ENCODE measurements around the gene C2orf74. TPM values are rescaled to one million over a fixed set of nuclear protein-coding genes. Genes with fewer than 3 reads are reported as not detected.
A peak's percentile ranks its signal among the peaks of the same experiment; 100 is the strongest.

The C2orf74 gene
- total and polyA plus RNA-seq, 2 donors from 2014 or later: 23.6 to 47.6 TPM

- Histone ChIP-seq H3K9ac (ENCODE audit: low read length in 3 of 3) (peak overlapping the region; percentile 80 to 99 (median 97)), H3K4me1 (ENCODE audit: control insufficient read depth in 2 of 3, insufficient read depth in 2 of 3, low read depth in 1 of 3, low read length in 3 of 3) (peaks cover 0 to 39% (median 37%) of the 10 kb centered on the region in 3 donors), H3K27ac (ENCODE audit: low read depth in 2 of 2, low read length in 2 of 2) (peak overlapping the region; percentile 98 to 99), H3K36me3 (ENCODE audit: control insufficient read depth in 2 of 3, insufficient read depth in 3 of 3, low read length in 3 of 3) (peaks cover 0 to 12% (median 11%) of the 10 kb centered on the region in 3 donors), H3K27me3 (ENCODE audit: control insufficient read depth, insufficient read depth, low read length) (no peaks in the 10 kb centered on the region), H3K4me3 (ENCODE audit: low read length in 3 of 3) (peak overlapping the region; percentile 77 to 87 (median 81)), H3K9me3 (ENCODE audit: control insufficient read depth in 2 of 3, insufficient read depth in 1 of 3, low read length in 3 of 3) (no peaks in the 10 kb centered on the region)
- intact Hi-C loops (cut with DNase I): no loop called here
- TF ChIP-seq CTCF (IDR thresholded peaks at IDR 0.05; ENCODE audit: borderline replicate concordance, extremely low read depth, insufficient read depth): peak; percentile 1
- no peak for FAIRE-seq
- peak; percentile 95 to 98 (median 96) for DNase-seq
Observed at GRCh38 chr2:61176755-61177726, 15.1 kb downstream of the C2orf74 start.

- intact Hi-C loops (cut with DNase I): no loop called here
- no peaks in the 10 kb centered on the region for H3K9me3 ChIP-seq (ENCODE audit: control insufficient read depth in 2 of 3, insufficient read depth in 1 of 3, low read length in 3 of 3)
- H3K4me1 ChIP-seq (ENCODE audit: control insufficient read depth in 2 of 3, insufficient read depth in 2 of 3, low read depth in 1 of 3, low read length in 3 of 3): peaks cover 0 to 39% (median 37%) of the 10 kb centered on the region in 3 donors
- no peaks in the 10 kb centered on the region for H3K27me3 ChIP-seq (ENCODE audit: control insufficient read depth, insufficient read depth, low read length)
- peak overlapping the region; percentile 40 to 96 (median 95) for H3K9ac ChIP-seq (ENCODE audit: low read length in 3 of 3)
- no peak for FAIRE-seq
- DNase-seq: peak; percentile 43 to 80 (median 77)
- no peak for TF ChIP-seq CTCF (IDR thresholded peaks at IDR 0.05; ENCODE audit: borderline replicate concordance, extremely low read depth, insufficient read depth)
- H3K27ac ChIP-seq (ENCODE audit: low read depth in 2 of 2, low read length in 2 of 2): peak overlapping the region; percentile 98 to 99
- H3K4me3 ChIP-seq (ENCODE audit: low read length in 3 of 3): peak overlapping the region; percentile 58 to 81 (median 77)
- peaks cover 0 to 17% (median 14%) of the 10 kb centered on the region in 3 donors for H3K36me3 ChIP-seq (ENCODE audit: control insufficient read depth in 2 of 3, insufficient read depth in 3 of 3, low read length in 3 of 3)
Observed at GRCh38 chr2:61177727-61178549, 15.9 kb downstream of the C2orf74 start.

GRCh38 chr2:61178603-61179545 is 16.9 kb downstream of the C2orf74 start:
- DNase-seq: no peak
- peaks cover 0 to 41% (median 37%) of the 10 kb centered on the region in 3 donors for H3K4me1 ChIP-seq (ENCODE audit: control insufficient read depth in 2 of 3, insufficient read depth in 2 of 3, low read depth in 1 of 3, low read length in 3 of 3)

More at GRCh38 chr2:61178603-61179545, 16.9 kb downstream of the C2orf74 start:
- Histone ChIP-seq H3K9ac (ENCODE audit: low read length in 3 of 3) (peak overlapping the region in 2 of 3 donors; percentile 40 to 95), H3K4me3 (ENCODE audit: low read length in 3 of 3) (peak overlapping the region; percentile 58 to 81 (median 77)), H3K36me3 (ENCODE audit: control insufficient read depth in 2 of 3, insufficient read depth in 3 of 3, low read length in 3 of 3) (peaks cover 5 to 25% (median 22%) of the 10 kb centered on the region in 3 donors), H3K27ac (ENCODE audit: low read depth in 2 of 2, low read length in 2 of 2) (peak overlapping the region in 1 of 2 donors; percentile 99), H3K27me3 (ENCODE audit: control insufficient read depth, insufficient read depth, low read length) (no peaks in the 10 kb centered on the region), H3K9me3 (ENCODE audit: control insufficient read depth in 2 of 3, insufficient read depth in 1 of 3, low read length in 3 of 3) (no peaks in the 10 kb centered on the region)
- no peak for TF ChIP-seq CTCF (IDR thresholded peaks at IDR 0.05; ENCODE audit: borderline replicate concordance, extremely low read depth, insufficient read depth)
- FAIRE-seq: no peak
- intact Hi-C loops (cut with DNase I): no loop called here

Data from kidney (tissue), 14 donors.